Retina (tissue), 1 donor: Measurements from ENCODE around the gene DCBLD2.
"Not testable (repeated sequence)": the region's sequence is repeated elsewhere in the genome, so short reads cannot be mapped to it uniquely, and the experiment has no call there.

Experiments used
- DNase-seq: peaks from one replicate; pipeline ENCODE4 v3.0.0-alpha.2; 2016

Gene DCBLD2

DNA sequence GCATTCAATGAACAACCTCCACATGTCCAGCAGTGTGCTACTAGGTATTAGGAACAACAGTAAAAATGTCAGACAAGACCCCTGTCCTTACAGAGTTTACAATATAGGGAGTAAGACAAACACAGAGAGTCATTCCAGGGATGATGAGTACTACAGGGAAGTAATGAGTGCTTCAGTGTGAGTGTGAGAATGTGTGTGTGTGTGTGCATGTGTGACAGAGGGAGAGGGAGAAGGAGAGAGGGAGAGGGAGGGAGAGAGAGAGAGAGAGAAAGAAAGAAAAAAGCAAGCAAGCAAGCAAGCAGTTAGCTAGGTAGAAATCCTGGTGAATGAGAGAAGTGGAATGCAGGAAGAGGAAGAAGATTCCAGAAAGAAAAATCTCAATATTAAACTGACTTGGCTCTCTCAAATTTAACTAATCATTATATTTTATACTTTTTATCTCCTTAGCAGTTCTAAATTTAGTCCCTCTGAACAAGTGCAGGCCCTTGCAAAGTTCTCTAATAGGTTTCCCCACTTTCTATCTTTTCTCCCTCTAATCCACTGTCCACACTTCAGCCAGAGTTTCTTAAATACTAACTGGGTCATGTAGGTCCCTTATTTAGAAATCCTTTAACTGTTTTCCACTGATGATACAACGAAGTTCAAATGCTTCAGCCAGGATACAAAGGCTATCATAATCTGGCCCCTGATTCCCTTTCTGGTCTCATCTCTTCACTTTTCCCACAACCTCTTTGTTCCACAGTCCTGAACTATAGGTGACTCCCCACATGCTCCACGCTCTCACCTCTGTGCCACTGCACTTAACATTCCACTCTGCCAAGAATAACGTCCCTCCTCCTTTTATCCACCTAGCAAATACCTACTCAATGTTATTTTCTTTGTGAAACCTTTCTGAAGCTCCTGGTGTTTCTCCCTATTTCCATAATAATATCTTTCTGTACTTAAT, 10.3 kb downstream of the DCBLD2 start:
- DNase-seq = no peak

DNA sequence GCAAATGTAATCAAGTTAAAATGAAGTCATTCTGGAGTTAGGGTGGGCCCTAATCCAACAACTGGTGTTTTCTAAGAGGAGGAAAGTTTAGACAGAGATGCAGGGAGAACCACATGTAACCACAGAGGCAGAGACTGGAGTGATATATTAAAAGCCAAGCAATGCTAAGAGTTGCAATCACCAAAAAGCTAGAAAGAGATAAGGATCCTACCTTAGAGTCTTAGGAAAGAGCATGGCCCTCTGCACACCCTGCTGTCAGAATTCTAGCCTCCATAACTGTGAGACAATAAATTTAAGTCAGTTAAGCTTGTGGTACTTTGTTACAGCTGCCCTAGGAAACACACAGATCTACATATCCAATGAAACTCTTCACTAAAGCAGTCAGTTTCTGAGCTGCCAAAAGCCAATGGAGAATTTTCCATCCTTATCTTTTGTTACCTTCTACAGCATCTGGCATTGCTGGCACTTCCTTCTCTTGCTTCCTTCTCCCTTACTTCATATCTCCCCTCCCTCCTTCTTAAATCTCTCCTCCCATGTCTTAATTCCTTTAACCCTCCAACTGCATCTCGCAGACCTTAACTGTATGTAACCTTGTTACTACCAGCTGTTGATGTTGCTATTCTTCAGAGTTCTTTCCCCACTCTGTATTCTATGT, 11.2 kb downstream of the DCBLD2 start:
- DNase-seq = no peak

DNA sequence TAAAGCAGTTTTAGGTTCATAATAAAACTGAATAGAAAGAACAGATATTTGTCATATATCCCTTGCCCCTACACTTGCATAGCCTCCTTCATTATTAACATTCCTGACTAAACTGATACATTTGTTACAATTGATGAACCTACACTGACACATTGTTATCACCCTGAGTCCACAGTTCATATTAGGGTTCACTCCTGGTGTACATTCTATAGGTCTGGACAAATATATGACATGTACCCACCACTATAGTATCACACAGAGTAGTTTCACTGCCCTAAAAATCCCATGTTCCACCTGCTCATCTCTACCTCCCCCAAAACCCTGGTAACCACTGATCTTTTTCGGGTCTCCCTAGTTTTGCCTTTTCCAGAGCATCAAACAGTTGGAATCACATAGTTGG, 13.8 kb downstream of the DCBLD2 start:
- DNase-seq = no peak

DNA sequence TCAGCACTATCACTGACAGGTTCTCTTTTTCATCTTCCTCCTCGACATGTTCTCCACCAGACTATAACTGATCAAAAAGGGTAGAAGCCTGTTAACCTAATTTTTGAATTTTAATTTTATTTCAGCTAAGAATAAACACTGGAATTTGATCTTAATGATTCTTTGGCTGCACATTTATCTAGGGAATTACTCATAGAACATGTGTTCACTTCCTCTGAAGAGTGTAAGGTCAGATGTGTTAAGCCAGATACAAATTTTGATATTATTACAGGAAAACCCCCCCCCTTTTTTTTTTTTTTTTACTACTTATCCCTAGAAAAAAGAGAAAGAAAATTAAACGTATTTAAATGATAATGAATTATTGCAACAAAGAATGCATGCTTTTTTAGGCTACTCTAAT, 15.0 kb downstream of the DCBLD2 start:
- no peak for DNase-seq

DNA sequence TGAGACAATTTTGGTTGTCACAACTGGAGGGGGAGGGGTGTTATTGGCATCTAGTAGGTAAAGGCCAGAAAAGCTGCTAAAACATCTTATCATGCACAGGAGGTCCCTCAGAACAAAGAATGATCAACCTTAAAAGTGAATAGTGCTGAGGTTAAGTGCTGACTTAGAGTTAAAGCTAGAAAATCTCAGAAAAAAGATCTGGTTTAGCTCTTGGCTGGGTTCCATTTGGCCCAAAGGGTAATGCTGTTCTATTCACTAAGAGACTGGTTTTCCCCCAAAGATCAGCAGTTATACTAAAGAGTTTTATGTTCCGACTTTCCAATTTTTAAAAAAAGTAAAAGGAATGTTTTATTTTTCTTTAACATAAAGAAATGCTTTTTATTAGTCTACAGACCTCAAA, 15.6 kb downstream of the DCBLD2 start:
- no peak for DNase-seq

DNA sequence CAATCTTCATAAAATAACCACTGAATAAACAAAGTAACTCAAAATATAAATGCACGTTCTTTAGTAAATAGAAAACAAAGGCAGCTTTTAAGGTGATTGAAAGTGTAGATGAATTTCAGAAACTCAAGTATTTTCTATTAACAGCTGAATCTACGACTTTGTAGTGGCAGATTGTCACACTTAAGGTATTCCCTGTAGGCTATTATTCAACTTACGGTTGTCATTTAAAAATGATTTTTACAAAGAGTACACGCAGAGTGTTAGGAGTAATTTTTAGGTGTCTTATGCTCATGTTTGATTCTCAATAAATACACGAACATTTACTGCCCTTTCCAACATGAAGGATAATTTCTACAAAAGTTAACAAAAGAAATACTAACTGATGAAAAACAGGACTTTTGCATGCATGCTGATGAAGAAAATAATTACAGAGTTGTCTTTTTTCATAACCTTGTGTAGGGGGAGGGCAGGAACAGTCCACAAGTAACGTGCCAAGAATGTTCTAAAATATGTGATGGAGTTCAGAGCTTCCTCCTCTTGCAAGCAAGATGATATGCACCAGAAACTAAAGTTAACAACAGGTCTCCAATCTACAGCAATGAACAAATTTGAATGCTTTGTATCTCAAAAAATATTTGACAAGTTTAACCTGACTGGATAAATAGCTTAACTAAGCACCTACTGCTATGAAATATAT, 16.7 kb downstream of the DCBLD2 start:
- no peak for DNase-seq

DNA sequence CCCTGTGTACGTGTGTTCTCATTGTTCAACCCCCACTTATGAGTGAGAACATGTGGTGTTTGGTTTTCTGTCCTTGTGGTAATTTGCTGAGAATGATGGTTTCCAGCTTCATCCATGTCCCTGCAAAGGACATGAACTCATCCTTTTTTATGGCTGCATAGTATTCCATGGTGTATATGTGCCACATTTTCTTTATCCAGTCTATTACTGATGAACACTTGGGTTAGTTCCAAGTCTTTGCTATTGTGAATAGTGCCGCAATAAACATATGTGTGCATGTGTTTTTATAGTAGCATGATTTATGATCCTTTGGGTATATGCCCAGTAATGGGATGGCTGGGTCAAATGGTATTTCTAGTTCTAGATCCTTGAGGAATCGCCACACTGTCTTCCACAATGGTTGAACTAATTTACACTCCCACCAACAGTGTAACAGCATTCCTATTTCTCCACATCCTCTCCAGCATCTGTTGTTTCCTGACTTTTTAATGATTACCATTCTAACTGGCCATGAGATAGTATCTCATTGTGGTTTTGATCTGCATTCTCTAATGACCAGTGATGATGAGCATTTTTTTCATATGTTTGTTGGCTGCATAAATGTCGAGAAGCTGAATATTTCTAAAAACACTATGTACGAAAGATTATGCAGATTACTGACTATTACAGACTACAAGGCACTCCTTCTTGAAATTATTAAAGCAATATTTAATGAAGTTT, 18.7 kb downstream of the DCBLD2 start:
- DNase-seq = not testable (repeated sequence)

DNA sequence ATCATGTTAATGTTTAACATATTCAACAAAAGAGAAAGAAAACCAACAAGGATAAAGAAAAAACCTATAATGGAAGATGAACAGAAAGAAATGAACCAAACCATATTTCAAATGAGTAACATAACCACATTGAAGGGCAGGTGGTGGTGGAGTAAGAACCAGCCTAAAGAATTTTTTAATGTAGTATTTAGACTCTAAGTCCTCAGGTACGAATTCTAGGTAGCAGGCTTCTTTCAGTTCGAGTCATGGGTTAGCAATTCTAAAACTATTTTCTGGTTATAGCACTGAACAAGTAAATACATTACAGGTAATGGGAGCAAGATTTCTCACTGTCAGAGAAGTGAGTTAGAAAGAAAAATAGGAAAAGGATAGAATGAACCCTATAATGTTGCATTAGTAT, 24.4 kb downstream of the DCBLD2 start:
- DNase-seq = no peak

DNA sequence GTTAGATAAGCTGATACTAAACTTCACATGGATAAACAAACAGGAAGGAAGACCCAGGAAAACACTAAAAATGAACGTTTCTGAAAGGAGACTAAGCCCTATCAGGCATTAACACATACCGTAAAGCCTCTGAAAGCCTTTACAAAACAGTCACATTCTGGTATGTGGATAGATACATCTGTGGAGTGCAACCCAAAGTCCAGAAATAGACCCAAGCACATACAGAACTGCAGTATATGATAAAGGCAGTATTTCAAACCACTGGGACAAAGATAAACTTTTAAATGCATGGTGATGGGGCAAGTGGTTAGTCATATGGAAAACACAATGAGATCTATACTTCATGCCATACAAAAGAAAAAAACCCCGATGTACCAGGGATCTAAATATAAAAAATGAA, 26.0 kb downstream of the DCBLD2 start:
- no peak for DNase-seq

DNA sequence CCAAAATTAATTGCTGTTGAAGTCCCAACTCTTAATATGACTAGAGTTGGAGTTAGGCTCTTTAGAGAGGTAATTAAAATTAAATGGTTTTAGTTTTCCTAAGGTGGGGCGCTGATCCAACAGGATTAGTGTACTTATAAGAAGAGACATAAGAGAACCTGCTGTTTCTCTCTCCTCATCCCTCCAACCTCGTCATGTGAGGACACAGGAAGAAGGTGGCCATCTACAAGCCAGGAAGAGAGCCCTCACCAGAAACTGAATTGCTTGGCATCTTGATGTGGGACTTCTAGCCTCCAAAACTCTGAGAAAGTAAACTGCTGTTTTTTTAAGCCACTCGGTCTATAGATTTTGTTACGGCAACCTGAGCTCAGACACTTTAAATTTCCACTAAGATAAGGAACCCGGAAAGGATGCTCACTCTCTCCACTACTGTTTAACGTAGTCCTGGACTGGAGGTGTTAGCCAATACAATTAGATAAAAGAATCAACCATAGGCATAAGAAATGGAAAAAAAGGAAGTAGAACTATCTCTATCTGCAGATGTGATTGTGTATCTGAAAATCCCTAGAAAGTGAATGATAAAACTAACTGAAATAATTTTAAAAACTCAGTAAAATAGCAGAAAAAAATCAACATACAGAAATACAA, 26.8 kb downstream of the DCBLD2 start:
- no peak for DNase-seq

DNA sequence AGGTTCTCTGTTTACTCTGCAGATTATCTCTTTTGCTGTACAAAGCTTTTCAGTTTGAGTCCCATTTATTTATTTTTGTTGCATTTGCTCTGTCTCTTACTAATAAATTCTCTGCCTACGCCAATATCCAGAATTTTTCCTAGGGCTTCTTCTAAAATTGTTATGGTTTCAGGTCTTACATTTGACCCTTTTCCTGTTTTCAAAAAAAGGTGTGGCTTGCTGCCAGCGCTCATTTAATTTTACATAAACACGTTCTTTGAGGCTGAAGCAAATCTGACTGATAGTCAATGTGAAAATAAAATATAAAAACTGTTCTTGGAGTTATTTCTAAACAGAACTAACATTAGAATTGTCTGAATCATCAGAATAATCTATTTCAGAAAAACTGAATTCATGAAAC, 32.1 kb downstream of the DCBLD2 start:
- DNase-seq = no peak

DNA sequence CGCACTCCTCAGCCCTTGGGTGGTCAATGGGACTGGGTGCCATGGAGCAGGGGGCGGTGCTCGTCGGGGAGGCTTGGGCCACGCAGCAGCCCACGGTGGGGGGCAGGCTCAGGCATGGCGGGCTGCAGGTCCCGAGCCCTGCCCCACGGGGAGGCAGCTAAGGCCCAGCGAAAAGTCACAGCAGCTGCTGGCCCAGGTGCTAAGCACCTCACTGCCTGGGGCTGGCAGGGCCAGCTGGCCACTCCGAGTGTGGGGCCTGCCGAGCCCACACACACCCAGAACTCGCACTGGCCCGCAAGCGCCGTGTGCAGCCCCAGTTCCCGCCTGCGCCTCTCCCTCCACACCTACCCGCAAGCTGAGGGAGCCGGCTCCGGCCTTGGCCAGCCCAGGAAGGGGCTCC, 43.5 kb downstream of the DCBLD2 start:
- not testable (repeated sequence) for DNase-seq

DNA sequence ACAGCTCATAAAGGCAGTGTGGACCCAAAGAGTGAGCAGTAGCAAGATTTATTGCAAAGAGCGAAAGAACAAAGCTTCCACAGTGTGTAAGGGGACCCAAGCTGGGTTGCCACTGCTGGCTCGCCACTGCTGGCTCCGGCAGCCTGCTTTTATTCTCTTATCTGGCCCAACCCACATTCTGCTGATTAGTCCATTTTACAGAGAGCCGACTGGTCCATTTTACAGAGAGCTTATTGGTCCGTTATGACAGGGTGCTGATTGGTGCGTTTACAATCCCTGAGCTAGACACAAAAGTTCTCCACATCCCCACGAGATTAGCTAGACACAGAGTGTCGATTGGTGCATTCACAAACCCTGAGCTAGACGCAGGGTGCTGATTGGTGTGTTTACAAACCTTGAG, 44.2 kb downstream of the DCBLD2 start:
- DNase-seq = not testable (repeated sequence)

DNA sequence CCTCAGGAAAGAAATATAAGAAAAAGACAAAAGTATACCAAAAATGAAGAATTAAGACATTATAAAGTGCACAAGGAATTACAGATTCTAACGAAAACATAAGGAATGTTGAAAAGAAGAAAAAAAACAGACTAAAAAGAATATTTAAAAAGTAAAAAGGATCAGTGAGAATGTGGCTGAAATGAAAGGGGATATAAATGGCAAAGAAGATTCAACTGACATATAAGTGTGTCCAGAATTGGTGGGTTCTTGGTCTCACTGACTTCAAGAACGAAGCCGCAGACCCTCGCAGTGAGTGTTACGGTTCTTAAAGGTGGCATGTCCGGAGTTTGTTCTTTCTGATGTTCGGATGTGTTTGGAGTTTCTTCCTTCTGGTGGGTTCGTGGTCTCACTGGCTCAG, 44.8 kb downstream of the DCBLD2 start:
- no peak for DNase-seq

DNA sequence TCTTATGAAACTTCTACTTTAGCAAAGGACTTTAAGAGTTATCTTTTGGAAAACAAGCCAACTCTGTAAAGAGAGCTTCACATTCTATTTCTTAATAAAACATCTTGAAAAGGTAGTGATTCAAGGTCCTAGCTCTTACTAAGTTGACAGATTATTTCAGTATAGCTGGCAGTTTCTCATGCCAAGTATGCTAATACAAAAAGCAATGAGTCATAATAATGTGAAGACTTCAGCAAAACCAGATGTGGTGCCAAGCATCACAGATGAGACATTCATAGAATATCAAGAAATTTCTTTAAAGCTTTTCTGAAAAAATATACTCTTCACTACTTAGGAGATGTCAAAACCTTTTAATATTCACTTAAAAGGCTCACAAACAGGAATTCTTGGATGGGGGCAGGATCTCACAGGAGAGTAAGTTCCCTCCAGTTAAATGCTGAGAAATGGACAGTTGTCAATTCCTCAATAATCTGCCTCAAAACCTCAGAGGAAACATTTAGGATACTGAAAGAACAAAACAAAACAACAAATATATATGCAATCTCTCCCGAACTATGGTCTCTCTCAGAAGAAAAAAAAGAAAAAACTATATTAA, 45.6 kb downstream of the DCBLD2 start:
- DNase-seq = no peak

DNA sequence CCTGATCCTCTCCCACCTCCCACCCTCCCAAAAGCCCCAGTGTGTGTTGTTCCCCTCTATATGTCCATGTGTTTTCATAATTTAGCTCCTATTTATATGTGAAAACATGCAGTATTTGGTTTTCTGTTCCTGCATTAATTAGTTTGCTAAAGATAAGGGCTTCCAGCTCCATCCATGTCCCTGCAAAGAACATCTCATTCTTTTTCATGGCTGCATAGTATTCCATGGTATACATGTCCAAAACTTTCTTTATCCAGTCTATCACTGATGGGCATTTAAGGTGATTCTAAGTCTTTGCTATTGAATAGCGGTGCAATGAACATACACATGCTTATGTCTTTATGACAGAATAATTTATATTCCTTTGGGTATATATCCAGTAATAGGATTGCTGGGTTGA, 53.4 kb downstream of the DCBLD2 start:
- no peak for DNase-seq

DNA sequence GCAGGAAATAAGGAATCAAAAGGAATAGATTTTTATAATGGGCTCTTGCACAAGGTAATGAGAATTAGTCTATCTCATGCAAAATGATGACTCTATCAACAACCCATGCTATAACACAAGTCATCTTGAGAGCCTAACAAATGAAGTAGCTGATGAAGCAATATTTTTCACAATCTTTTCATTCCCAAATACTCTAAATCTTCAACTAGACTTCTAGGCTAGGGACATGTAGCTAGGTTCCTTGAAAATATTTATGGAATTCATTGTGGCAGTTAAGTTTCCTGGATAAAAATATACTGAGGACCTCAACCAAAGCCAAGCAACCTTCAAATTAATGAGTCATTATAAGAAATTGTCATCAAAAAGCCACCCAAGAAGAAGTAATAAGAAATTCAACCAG, 55.4 kb downstream of the DCBLD2 start:
- DNase-seq = no peak

DNA sequence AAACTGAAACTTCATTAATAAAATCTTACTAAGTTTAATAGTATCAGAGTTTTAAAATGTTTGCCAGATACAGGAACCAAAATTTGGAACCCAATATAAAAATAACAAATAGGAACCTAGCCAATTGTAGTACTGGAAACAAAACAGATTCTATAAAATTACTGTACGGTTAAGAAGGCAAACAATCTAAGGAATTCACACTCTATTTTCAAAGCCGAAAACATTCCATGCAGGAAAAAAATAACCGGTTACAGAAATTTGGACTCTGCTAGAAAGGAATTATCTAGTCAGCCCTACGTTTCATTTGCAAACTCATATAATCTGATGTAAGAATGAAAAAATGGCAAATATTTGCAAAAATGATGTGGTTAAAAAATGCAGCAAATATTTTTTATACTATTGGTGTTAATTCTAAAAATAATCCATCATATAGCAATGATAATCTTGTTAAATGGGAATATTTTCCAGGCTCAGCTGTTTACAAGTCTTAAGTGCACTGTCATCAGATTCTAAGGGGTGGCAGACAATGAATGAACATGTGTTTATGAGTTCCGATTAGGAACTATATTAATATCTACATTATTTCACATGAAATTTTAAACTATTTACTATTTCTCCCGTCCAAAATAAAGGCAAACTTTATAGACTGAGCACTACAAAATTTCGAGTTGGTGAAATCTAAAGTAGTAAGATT, 58.1 kb downstream of the DCBLD2 start:
- DNase-seq = no peak

DNA sequence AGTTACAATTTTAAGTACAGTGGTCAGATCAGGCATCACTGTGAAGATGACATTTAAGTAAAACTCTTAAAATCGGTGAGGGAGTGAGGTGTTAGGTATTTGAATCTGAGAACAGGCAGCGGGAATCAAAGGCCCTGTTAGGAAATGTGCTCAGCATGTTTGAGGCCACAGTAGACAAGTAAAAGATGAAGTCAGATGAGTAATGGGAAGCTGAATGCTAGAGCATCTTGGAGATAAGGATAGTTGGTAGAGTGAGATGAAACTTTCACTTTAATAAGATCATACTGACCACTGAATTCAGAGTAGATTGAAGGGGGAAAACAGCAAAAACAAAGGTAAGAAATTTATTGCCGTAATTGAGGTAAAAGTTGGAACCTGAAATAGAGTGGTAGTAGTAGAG, 61.6 kb downstream of the DCBLD2 start:
- no peak for DNase-seq

DNA sequence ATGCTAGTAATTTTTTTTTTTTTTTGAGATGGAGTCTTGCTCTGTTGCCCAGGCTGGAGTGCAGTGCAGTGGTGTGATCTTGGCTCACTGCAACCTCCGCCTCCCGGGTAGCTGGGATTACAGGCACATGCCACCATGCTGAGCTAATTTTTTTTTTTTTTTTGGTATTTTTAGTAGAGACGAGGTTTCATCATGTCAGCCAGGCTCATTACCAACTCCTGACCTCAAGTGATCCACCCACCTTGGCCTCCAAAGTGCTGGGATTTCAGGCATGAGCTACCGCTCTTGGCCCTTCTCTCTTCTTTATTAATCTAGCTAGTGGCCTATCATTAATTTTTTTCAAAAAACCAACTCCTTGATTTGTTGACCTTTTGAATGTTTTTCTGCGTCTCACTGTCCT, 70.4 kb downstream of the DCBLD2 start:
- not testable (repeated sequence) for DNase-seq

DNA sequence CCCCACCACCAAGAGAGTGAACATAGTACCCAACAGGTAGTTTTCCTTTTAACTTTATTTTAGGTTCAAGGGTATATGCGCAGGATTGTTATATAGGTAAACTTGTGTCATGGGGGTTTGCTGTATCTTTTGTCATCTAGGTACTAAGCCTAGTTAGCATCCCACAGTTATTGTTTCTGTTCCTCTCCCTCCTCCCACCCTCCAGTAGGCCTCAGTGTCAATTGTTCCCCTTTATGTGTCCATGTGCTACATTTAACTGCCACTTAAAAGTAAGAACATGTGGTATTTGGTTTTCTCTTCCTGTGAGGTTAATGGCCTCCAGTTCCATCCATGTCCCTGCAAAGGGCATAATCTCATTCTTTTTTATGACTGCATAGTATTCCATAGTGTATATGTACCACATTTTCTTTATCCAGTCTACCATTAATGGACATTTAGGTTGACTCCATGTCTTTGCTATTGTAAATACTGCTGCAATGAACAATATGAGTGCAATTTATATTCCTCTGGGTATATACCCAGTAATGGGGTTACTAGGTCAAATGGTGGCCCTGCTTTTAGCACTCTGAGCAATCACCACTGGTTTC, 72.2 kb downstream of the DCBLD2 start:
- no peak for DNase-seq
